Adrenal gland (tissue), 5 donors: Measurements from ENCODE around the gene PKN2.

ENCODE experiments used
- CTCF ChIP-seq, 6 experiments: fragments of 450-650 bp in 4 of 6; fragments of 200-600 bp in 2 of 6; sonication (generic) in 1 of 6; IDR thresholded peaks; 1 replicate in 5 of 6; 2 replicates in 1 of 6; pipeline versions ENCODE4 v1.5.1 to v1.8.0; 2016 to 2021; ENCODE audit warnings: antibody characterized with exemption in 6 of 6, mild to moderate bottlenecking in 2 of 6, moderate library complexity in 1 of 6
- POLR2A ChIP-seq, 2 donors: fragments of 450-650 bp; IDR thresholded peaks; one replicate each; pipeline ENCODE4 v1.6.1; 2017; ENCODE audit warnings: antibody characterized with exemption in 2 of 2, mild to moderate bottlenecking in 2 of 2, moderate library complexity in 1 of 2
- donor health status: DM: no; HTN: no; CAD: no.

GRCh38 chr1:88731475-88732269, 47.6 kb downstream of the PKN2 start:
- TF ChIP-seq CTCF (IDR thresholded peaks at IDR 0.05) (no peak), POLR2A (IDR thresholded peaks at IDR 0.05) (no peak)
